OCI-LY7 (cell line): ENCODE measurements around the gene MAP4K1. TPM values are rescaled to one million over a fixed set of nuclear protein-coding genes. Genes with fewer than 3 reads are reported as not detected.

Experiments used
- BruUV-seq: library from RNA; stranded (reverse); fragments of 400-500 nt; replicated peaks from 2 replicates; lab custom pipeline; 2021; lab: Mats Ljungman, UMichigan
- CTCF ChIA-PET: fragments of 300-600 bp; sonication (Branson Sonifier 250); formaldehyde crosslinking; loops from one replicate; lab custom pipeline; 2022; ENCODE audit warnings: antibody characterized with exemption; ENCODE audit not compliant: unreplicated experiment; lab: Charles Lee
- POLR2A ChIA-PET: fragments of 300-600 bp; sonication (Branson Sonifier 250); formaldehyde crosslinking; loops from one replicate; lab custom pipeline; 2022; ENCODE audit warnings: antibody characterized with exemption; lab: Charles Lee
- DNase-seq: peaks from one replicate; pipeline ENCODE4 v3.0.0-alpha.2; 2015; ENCODE audit warnings: low spot score
- H2AFZ ChIP-seq: fragments of 200-600 bp; sonication (generic), shearing (Covaris generic); 2 replicates; pipeline ENCODE4 v1.6.1; 2014; ENCODE audit warnings: mild to moderate bottlenecking, antibody characterized with exemption, low read length, moderate library complexity
- H3K27ac ChIP-seq: fragments of 200-600 bp; sonication (generic); 2 replicates; pipeline ENCODE4 v1.5.1; 2014; ENCODE audit warnings: mixed run types, low read depth, mild to moderate bottlenecking, moderate library complexity, low read length, inconsistent platforms; ENCODE audit not compliant: poor library complexity, severe bottlenecking
- H3K36me3 ChIP-seq: fragments of 200-600 bp; sonication (generic); 2 replicates; pipeline ENCODE4 v1.6.1; 2014; ENCODE audit warnings: mild to moderate bottlenecking, antibody characterized with exemption, low read length, moderate library complexity, mixed read lengths; ENCODE audit not compliant: insufficient read depth
- H3K4me1 ChIP-seq: fragments of 200-600 bp; sonication (generic); 2 replicates; pipeline ENCODE4 v1.5.1; 2014; ENCODE audit warnings: mild to moderate bottlenecking, low read length; ENCODE audit not compliant: insufficient read depth, poor library complexity, severe bottlenecking
- H3K4me2 ChIP-seq: fragments of 200-600 bp; sonication (generic); 2 replicates; pipeline ENCODE4 v1.6.1; 2014; ENCODE audit warnings: mild to moderate bottlenecking, low read length
- H3K4me3 ChIP-seq: fragments of 200-600 bp; sonication (generic); 2 replicates; pipeline ENCODE4 v1.5.1; 2014; ENCODE audit warnings: mild to moderate bottlenecking, low read depth, low read length; ENCODE audit not compliant: poor library complexity, severe bottlenecking
- H3K79me2 ChIP-seq: fragments of 200-600 bp; sonication (generic); 2 replicates; pipeline ENCODE4 v1.6.1; 2016; ENCODE audit warnings: low read depth, mild to moderate bottlenecking, low read length, moderate library complexity, mixed read lengths; ENCODE audit not compliant: insufficient read depth
- H3K9me2 ChIP-seq: fragments of 200-600 bp; sonication (generic); 2 replicates; pipeline ENCODE4 v1.6.1; 2016; ENCODE audit warnings: mild to moderate bottlenecking, low read length, mixed read lengths; ENCODE audit not compliant: insufficient read depth
- H3K9me3 ChIP-seq: fragments of 200-600 bp; sonication (generic); 2 replicates; pipeline ENCODE4 v1.6.1; 2014; ENCODE audit warnings: mild to moderate bottlenecking, mixed run types, low read length, mixed read lengths
- H4K20me1 ChIP-seq: fragments of 200-600 bp; sonication (generic); 2 replicates; pipeline ENCODE4 v1.6.1; 2014; ENCODE audit warnings: mild to moderate bottlenecking, antibody characterized with exemption, low read length, moderate library complexity, mixed read lengths; ENCODE audit not compliant: insufficient read depth
- CTCF ChIP-seq: fragments of 200-600 bp; sonication (generic); conservative IDR thresholded peaks from 2 replicates; pipeline ENCODE4 v1.5.1; 2014; ENCODE audit warnings: mild to moderate bottlenecking, antibody characterized with exemption, low read length, moderate library complexity, mixed read lengths
- EZH2phosphoT487 ChIP-seq: fragments of 200-600 bp; sonication (generic); IDR thresholded peaks from 2 replicates; pipeline ENCODE4 v1.6.1; 2018; ENCODE audit warnings: low read depth, borderline replicate concordance, mild to moderate bottlenecking, mixed run types, antibody characterized with exemption, low read length, moderate library complexity, mixed read lengths
- intact Hi-C: fragments of 100-400 bp; cut with micrococcal nuclease; formaldehyde crosslinking; loops from one replicate; pipeline ENCODE4 v1.10.0; 2022; ENCODE audit not compliant: unreplicated experiment
- total RNA-seq, 2 experiments: library from RNA; depleted of rRNA in 1 of 2; stranded (reverse); fragments of >200 nt in 1 of 2; shearing (Covaris generic) in 1 of 2; gene quantifications; 2 replicates each; pipeline ENCODE4 v1.2.3, GENCODE V29; 2014 to 2022

Gene MAP4K1
- total RNA-seq, 2 experiments from 2014 or later: 102 to 331 TPM

- no peak for TF ChIP-seq CTCF
- no peak for TF ChIP-seq EZH2phosphoT487
- Histone ChIP-seq H3K9me3 (no peaks in the 10 kb centered on the region), H4K20me1 (no peaks in the 10 kb centered on the region), H3K4me2 (no peak overlapping the region), H3K27ac (no peak overlapping the region), H3K36me3 (no peaks in the 10 kb centered on the region), H2AFZ (no peak overlapping the region), H3K9me2 (no peaks in the 10 kb centered on the region), H3K4me1 (peaks cover 14% of the 10 kb centered on the region), H3K79me2 (no peaks in the 10 kb centered on the region), H3K4me3 (no peak overlapping the region)
- ChIA-PET POLR2A (no interaction called here), CTCF (no interaction called here)
- intact Hi-C loops: no loop called here
- BruUV-seq: no TSS peak
- DNase-seq: no peak
Observed at GRCh38 chr19:38562096-38562495, 55.7 kb downstream of the MAP4K1 start.

- Histone ChIP-seq H3K27ac (no peak overlapping the region), H3K79me2 (no peaks in the 10 kb centered on the region), H2AFZ (no peak overlapping the region), H3K4me2 (no peak overlapping the region), H3K36me3 (no peaks in the 10 kb centered on the region), H3K9me3 (no peaks in the 10 kb centered on the region), H3K4me1 (peaks cover 17% of the 10 kb centered on the region), H4K20me1 (no peaks in the 10 kb centered on the region), H3K9me2 (no peaks in the 10 kb centered on the region), H3K4me3 (no peak overlapping the region)
- no peak for DNase-seq
- intact Hi-C loops: no loop called here
- TF ChIP-seq CTCF (no peak), EZH2phosphoT487 (no peak)
- BruUV-seq: no TSS peak
- POLR2A ChIA-PET: no interaction called here
- CTCF ChIA-PET: no interaction called here
Observed at GRCh38 chr19:38561658-38562057, 56.1 kb downstream of the MAP4K1 start.

- Histone ChIP-seq H3K27ac (no peak overlapping the region), H3K9me2 (no peaks in the 10 kb centered on the region), H3K36me3 (no peaks in the 10 kb centered on the region), H3K79me2 (no peaks in the 10 kb centered on the region), H3K4me1 (peaks cover 17% of the 10 kb centered on the region), H2AFZ (no peak overlapping the region), H3K4me2 (no peak overlapping the region), H3K9me3 (no peaks in the 10 kb centered on the region), H4K20me1 (no peaks in the 10 kb centered on the region), H3K4me3 (no peak overlapping the region)
- DNase-seq: no peak
- intact Hi-C loops: no loop called here
- no TSS peak for BruUV-seq
- ChIA-PET POLR2A (interaction anchor here (0.6 kb wide), 1 partner anchor 73 kb away, joined by 3 read pairs; no protein-coding TSS in a partner anchor), CTCF (no interaction called here)
- TF ChIP-seq EZH2phosphoT487 (no peak), CTCF (no peak)
Observed at GRCh38 chr19:38561053-38561606, 56.6 kb downstream of the MAP4K1 start.
